ENCODE data around the gene ZNF678. TPM values are rescaled to one million over a fixed set of nuclear protein-coding genes. Genes with fewer than 3 reads are reported as not detected.
"Not testable (repeated sequence)": the region's sequence is repeated elsewhere in the genome, so short reads cannot be mapped to it uniquely, and the experiment has no call there.

The ZNF678 gene
- total RNA-seq, 1 experiment from 2014 or later, result 7.0 TPM

GRCh38 chr1:227709451-227709850, 146.1 kb downstream of the ZNF678 start:
- intact Hi-C loops (cut with micrococcal nuclease; ENCODE audit: unreplicated experiment), result no loop called here
- DNase-seq, result no peak
- H3K27me3 Mint-ChIP-seq (ENCODE audit: unreplicated experiment), result no peaks in the 10 kb centered on the region
- H3K9me3 Mint-ChIP-seq (ENCODE audit: low read depth, unreplicated experiment), result peaks cover 11% of the 10 kb centered on the region
- no TSS peak for BruUV-seq (replicated peaks)
- CTCF ChIA-PET, result interaction anchor here (0.5 kb wide), 1 partner anchor 14 kb away, joined by 3 read pairs; no protein-coding TSS in a partner anchor
- no peaks in the 10 kb centered on the region for H3K4me1 Mint-ChIP-seq (ENCODE audit: low read depth, unreplicated experiment)
- TF ChIP-seq CTCF (IDR thresholded peaks at IDR 0.05; ENCODE audit: unreplicated experiment), result no peak
- no peak overlapping the region for H3K27ac Mint-ChIP-seq (ENCODE audit: unreplicated experiment)
- H3K4me3 Mint-ChIP-seq (ENCODE audit: low read depth, unreplicated experiment), result no peak overlapping the region
- no peaks in the 10 kb centered on the region for H3K36me3 Mint-ChIP-seq (ENCODE audit: insufficient read depth, unreplicated experiment)

GRCh38 chr1:227710474-227710873, 147.1 kb downstream of the ZNF678 start:
- H3K27me3 Mint-ChIP-seq (ENCODE audit: unreplicated experiment); H3K4me3 Mint-ChIP-seq (ENCODE audit: low read depth, unreplicated experiment); H3K36me3 Mint-ChIP-seq (ENCODE audit: insufficient read depth, unreplicated experiment); BruUV-seq (replicated peaks); intact Hi-C loops (cut with micrococcal nuclease; ENCODE audit: unreplicated experiment); DNase-seq; H3K4me1 Mint-ChIP-seq (ENCODE audit: low read depth, unreplicated experiment); H3K27ac Mint-ChIP-seq (ENCODE audit: unreplicated experiment): not testable (repeated sequence)
- peaks cover 13% of the 10 kb centered on the region for H3K9me3 Mint-ChIP-seq (ENCODE audit: low read depth, unreplicated experiment)
- CTCF ChIA-PET, result interaction anchor here (0.7 kb wide), 1 partner anchor 22 kb away, joined by 3 read pairs; no protein-coding TSS in a partner anchor

- no peak overlapping the region for H3K4me3 Mint-ChIP-seq (ENCODE audit: low read depth, unreplicated experiment)
- intact Hi-C loops (cut with micrococcal nuclease; ENCODE audit: unreplicated experiment), result no loop called here
- no peak for TF ChIP-seq CTCF (IDR thresholded peaks at IDR 0.05; ENCODE audit: unreplicated experiment)
- BruUV-seq (replicated peaks), result no TSS peak
- DNase-seq, result no peak
- peaks cover 17% of the 10 kb centered on the region for H3K9me3 Mint-ChIP-seq (ENCODE audit: low read depth, unreplicated experiment)
- no peaks in the 10 kb centered on the region for H3K4me1 Mint-ChIP-seq (ENCODE audit: low read depth, unreplicated experiment)
- CTCF ChIA-PET, result no interaction called here
- H3K27ac Mint-ChIP-seq (ENCODE audit: unreplicated experiment), result no peak overlapping the region
- no peaks in the 10 kb centered on the region for H3K27me3 Mint-ChIP-seq (ENCODE audit: unreplicated experiment)
- H3K36me3 Mint-ChIP-seq (ENCODE audit: insufficient read depth, unreplicated experiment), result no peaks in the 10 kb centered on the region
Observed at GRCh38 chr1:227712648-227713047, 149.3 kb downstream of the ZNF678 start.

- CTCF ChIA-PET, result no interaction called here
- intact Hi-C loops (cut with micrococcal nuclease; ENCODE audit: unreplicated experiment), result no loop called here
- DNase-seq, result no peak
- H3K36me3 Mint-ChIP-seq (ENCODE audit: insufficient read depth, unreplicated experiment), result no peaks in the 10 kb centered on the region
- H3K9me3 Mint-ChIP-seq (ENCODE audit: low read depth, unreplicated experiment), result peaks cover 21% of the 10 kb centered on the region
- no peak overlapping the region for H3K27ac Mint-ChIP-seq (ENCODE audit: unreplicated experiment)
- no peak overlapping the region for H3K4me3 Mint-ChIP-seq (ENCODE audit: low read depth, unreplicated experiment)
- H3K27me3 Mint-ChIP-seq (ENCODE audit: unreplicated experiment), result no peaks in the 10 kb centered on the region
- H3K4me1 Mint-ChIP-seq (ENCODE audit: low read depth, unreplicated experiment), result no peaks in the 10 kb centered on the region
- BruUV-seq (replicated peaks), result no TSS peak
- TF ChIP-seq CTCF (IDR thresholded peaks at IDR 0.05; ENCODE audit: unreplicated experiment), result no peak
Observed at GRCh38 chr1:227718932-227719331, 155.6 kb downstream of the ZNF678 start.

- intact Hi-C loops (cut with micrococcal nuclease; ENCODE audit: unreplicated experiment), result no loop called here
- no peak for TF ChIP-seq CTCF (IDR thresholded peaks at IDR 0.05; ENCODE audit: unreplicated experiment)
- Mint-ChIP-seq H3K36me3 (ENCODE audit: insufficient read depth, unreplicated experiment) (peaks cover 14% of the 10 kb centered on the region), H3K27me3 (ENCODE audit: unreplicated experiment) (no peaks in the 10 kb centered on the region), H3K9me3 (ENCODE audit: low read depth, unreplicated experiment) (peaks cover 19% of the 10 kb centered on the region), H3K27ac (ENCODE audit: unreplicated experiment) (no peak overlapping the region), H3K4me1 (ENCODE audit: low read depth, unreplicated experiment) (peaks cover 8% of the 10 kb centered on the region), H3K4me3 (ENCODE audit: low read depth, unreplicated experiment) (no peak overlapping the region)
- CTCF ChIA-PET, result interaction anchor here (0.9 kb wide), 1 partner anchor 14 kb away, joined by 3 read pairs; no protein-coding TSS in a partner anchor
- no peak for DNase-seq
- no TSS peak for BruUV-seq (replicated peaks)
Observed at GRCh38 chr1:227723474-227723873, 160.1 kb downstream of the ZNF678 start.
